ENCODE results near the gene JAK1. TPM values are rescaled to one million over a fixed set of nuclear protein-coding genes. Genes with fewer than 3 reads are reported as not detected.

JAK1 gene
- total and polyA plus RNA-seq, 2 of the 8 experiments (the other 6 are each of a cell fraction or from before 2014, with no cell fraction given): 7.8 to 24.5 TPM

DNA sequence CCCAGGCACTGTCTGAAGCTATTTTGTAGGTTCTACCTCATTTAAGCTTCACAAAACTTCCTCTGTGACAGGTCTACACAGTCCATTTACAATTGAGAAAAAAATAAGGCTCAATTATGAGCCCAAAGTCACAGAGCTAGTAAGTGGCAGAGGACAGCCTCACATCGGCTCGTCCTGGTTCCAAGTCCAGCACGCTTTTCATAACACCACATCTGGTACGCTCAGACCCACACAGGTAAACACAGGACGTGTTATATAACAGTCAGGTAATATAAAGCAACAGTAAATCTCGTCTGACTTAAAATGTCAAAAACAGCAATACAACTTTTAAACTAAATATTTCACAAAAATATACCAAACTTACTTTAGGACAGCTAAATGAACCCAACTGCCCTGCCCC, 13.1 kb downstream of the JAK1 start:
- Histone ChIP-seq H2BK12ac (ENCODE audit: low read depth, low read length) (no peak overlapping the region), H2AK5ac (ENCODE audit: low read depth, low read length) (no peak overlapping the region), H3K9me3 (ENCODE audit: insufficient read depth in 2 of 2, low read depth in 1 of 2, low read length in 1 of 2) (no peaks in the 10 kb centered on the region), H3K23me2 (ENCODE audit: low read depth, low read length) (0 out of 2 replicates have a peak, but pooled peaks cover 3% of the 10 kb centered on the region), H2BK15ac (ENCODE audit: low read length) (no peak overlapping the region), H4K20me1 (replicated peaks in 1 of 2; ENCODE audit: control insufficient read depth in 1 of 2, insufficient read depth in 2 of 2, low read length in 2 of 2) (peaks cover 0 to 2% of the 10 kb centered on the region in 2 experiments), H3K4ac (replicated peaks; ENCODE audit: insufficient read length, low read depth, low read length) (no peak overlapping the region), H2AFZ (ENCODE audit: low read length) (no peak overlapping the region), H3K23ac (ENCODE audit: insufficient read length) (no peak overlapping the region), H2BK120ac (replicated peaks; ENCODE audit: low read depth, low read length) (no peak overlapping the region), H3K4me3 (ENCODE audit: extremely low read depth in 1 of 4, insufficient read depth in 2 of 4, low read depth in 3 of 4, low read length in 4 of 4) (no peak overlapping the region), H2BK5ac (ENCODE audit: low read depth, low read length) (no peak overlapping the region), H3K27me3 (replicated peaks in 1 of 4; ENCODE audit: control insufficient read depth in 3 of 4, extremely low read depth in 1 of 4, insufficient read depth in 3 of 4, low read length in 3 of 4) (no peaks in the 10 kb centered on the region), H3K79me2 (ENCODE audit: control insufficient read depth in 1 of 2, insufficient read depth in 2 of 2, low read length in 2 of 2) (peaks cover 0 to 13% of the 10 kb centered on the region in 2 experiments; a peak in 1 of 4 replicates), H3K9ac (replicated peaks in 1 of 4; ENCODE audit: extremely low read depth in 1 of 4, low read depth in 3 of 4, low read length in 3 of 4) (no peak overlapping the region), H3K56ac (replicated peaks; ENCODE audit: insufficient read length, low read depth, low read length) (no peak overlapping the region), H4K5ac (ENCODE audit: insufficient read length, low read depth, low read length) (no peak overlapping the region), H3K18ac (ENCODE audit: extremely low read depth, low read length) (no peak overlapping the region), H3K27ac (ENCODE audit: low read depth, low read length) (no peak overlapping the region), H4K91ac (replicated peaks; ENCODE audit: insufficient read length, low read length) (no peak overlapping the region), H4K8ac (ENCODE audit: extremely low read depth, insufficient read depth, low read length) (no peak overlapping the region), H3K79me1 (ENCODE audit: low read depth, low read length) (no peaks in the 10 kb centered on the region), H3K4me1 (replicated peaks in 1 of 4; ENCODE audit: control insufficient read depth in 3 of 4, insufficient read depth in 4 of 4, low read length in 3 of 4) (peaks cover 3 to 15% (median 9%) of the 10 kb centered on the region in 4 experiments), H2BK20ac (ENCODE audit: low read length) (no peak overlapping the region), H3K14ac (ENCODE audit: insufficient read length) (no peak overlapping the region), H3K4me2 (ENCODE audit: insufficient read depth in 1 of 2, low read depth in 2 of 2, low read length in 2 of 2) (no peak overlapping the region), H3K36me3 (ENCODE audit: control insufficient read depth in 2 of 4, insufficient read depth in 4 of 4, low read length in 3 of 4) (no peaks in the 10 kb centered on the region)
- POLR2A ChIA-PET (ENCODE audit: partially characterized antibody): interaction anchor here (0.8 to 1.8 kb wide), 3 partner anchors 9 to 13 kb away, joined by 3 to 6 read pairs (median 4); partner anchors contain the start of gene JAK1
- WGBS, 2 experiments (ENCODE audit: extremely low coverage in 1 of 2, insufficient coverage in 1 of 2, insufficient read length in 1 of 2, insufficient replicate concordance in 2 of 2, low coverage in 1 of 2, low lambda C conversion rate in 2 of 2, missing lambda C conversion rate in 1 of 2): 76% methylated on average over 6 of the region's 6 CpGs; no CpG with 5 or more reads in 1 of the 2 experiments
- CTCF ChIA-PET (ENCODE audit: partially characterized antibody): interaction anchor here (1.2 kb wide), 3 partner anchors 9 to 48 kb away, joined by 3 read pairs; partner anchors contain the start of gene JAK1
- DNase-seq (ENCODE audit: low read depth in 1 of 2, low spot score in 2 of 2) (no peak), FAIRE-seq (no peak)
- TF ChIP-seq TAF7 (optimal IDR thresholded peaks at IDR 0.05; ENCODE audit: borderline replicate concordance, low read depth, low read length) (no peak), JUND (IDR thresholded peaks at IDR 0.05; ENCODE audit: low read length) (no peak)

Data from H1 (cell line).